HG03575 (cell line): Measurements from ENCODE around the gene HBZ.
"Not testable (repeated sequence)": the region's sequence is repeated elsewhere in the genome, so short reads cannot be mapped to it uniquely, and the experiment has no call there.

Experiments
- ATAC-seq: cut with Tn5 transposase; IDR thresholded peaks from one replicate; pipeline ENCODE4 v1.9.1; 2021; ENCODE audit not compliant: unreplicated experiment, insufficient number of reproducible peaks, low FRiP score; ENCODE audit errors: extremely low read depth

HBZ gene

GRCh38 chr16:130533-131173 lies 21.8 kb upstream of the HBZ start:
- no peak for ATAC-seq

DNA sequence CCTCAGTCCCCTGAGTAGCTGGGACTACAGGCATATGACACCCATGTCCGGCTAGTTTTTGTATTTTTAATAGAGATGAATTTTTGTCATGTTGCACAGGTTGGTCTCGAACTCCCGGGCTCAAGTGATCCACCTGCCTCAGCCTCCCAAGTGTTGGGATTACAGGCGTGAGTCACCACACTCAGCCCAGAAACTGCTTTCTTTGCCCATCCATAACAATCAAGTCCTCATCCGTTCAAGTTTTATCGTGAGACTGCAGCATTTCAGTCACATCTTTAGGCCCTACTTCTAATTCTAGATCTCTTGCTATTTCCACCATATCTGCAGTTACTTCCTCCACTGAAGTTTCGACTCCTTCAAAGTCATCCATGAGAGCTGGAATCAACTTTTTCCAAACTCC lies 20.3 kb upstream of the HBZ start:
- ATAC-seq, result no peak

DNA sequence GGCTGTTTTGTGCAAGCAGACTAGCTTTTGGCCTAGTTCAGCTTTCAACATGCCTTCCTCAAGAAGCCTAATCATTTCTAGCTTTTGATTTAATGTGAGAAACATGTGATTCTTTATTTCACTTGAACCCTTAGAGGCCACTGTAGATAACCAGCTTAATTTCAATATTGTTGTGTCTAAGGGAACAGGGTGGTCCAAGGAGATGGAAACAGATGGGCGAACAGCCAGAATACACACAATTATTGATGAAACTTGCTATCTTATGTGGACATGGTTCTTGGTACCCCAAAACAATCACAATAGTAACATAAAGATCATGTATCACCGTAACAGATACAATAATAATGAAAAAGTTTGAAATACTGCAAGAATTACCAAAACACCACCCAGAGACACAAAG lies 18.7 kb upstream of the HBZ start:
- no peak for ATAC-seq

GRCh38 chr16:138049-138417 lies 14.4 kb upstream of the HBZ start:
- no peak for ATAC-seq

DNA sequence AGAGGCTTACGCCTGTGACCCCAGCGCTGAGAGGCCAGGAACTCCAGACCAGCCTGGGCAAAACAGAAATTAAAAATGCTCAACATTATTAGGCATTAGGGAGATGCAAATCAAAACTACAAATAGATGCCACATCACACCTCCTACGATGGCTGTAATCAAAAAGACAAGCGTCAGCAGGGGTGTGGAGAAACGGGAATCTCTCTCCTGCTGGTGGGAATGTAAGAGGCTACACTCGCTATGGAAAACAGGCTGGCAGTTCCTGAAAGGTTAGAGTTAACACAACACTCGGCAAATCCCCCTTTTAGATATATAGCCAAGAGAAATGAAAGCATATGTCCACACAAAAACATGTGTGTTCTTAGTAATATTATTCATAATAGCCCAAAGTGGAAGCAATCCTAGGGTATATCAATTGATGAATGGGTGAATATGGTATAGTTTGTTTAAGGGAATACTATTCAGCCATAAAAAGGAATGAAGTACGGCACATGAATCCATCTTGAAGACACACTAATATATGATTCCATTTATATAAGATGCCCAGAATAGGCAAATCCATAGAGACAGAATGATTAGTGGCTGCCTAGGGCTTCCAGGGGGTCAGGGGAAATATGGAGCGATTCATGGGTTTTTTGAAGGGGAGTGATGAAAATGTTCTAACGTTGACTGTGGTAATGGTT lies 12.1 kb upstream of the HBZ start:
- ATAC-seq, result no peak

DNA sequence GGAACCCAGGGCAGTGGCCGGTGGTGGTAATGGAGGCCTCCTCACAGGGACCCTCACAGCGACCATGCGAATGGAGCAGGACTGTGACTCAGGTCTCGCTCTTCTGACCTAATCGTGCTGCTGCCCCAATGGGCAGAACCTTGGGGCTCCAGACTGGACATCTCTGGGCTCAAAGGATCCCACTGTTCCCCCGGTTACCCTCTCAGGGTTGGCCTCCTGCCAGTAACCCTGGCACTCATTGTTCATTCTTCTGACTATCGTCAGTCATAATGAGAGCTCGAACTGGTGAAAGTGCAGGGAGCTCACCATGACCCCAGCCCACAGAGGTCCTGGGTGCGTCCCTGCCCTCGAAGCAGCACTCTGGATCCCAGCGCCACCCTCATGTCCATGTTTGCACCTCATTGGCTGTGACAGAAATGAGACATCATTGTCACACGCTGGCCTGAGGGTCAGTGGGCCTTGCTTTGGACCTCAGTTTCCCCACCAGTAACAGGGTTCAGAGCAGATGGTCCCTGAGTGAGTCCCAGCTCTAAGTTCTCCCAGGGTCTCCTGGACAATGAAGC lies 10.0 kb upstream of the HBZ start:
- ATAC-seq, result no peak

DNA sequence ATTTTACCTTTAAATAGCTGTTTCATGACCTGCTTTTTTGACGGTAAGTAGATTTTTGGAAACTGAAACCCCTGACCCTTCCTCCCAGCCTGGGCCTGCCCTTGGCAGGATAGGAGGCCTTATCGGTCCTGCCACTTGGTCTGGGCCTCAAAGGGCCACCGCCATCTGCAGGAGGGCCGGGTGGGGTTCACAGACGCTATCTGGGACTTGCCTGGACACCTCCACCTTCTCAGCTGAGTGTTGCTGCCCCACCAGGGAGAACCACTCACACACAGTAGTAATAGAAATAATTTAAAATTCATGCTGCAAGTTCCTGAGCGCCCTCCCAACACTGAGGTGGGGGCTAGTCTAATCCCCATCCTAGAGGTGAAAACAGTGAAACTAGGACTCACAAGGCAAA lies 9.4 kb upstream of the HBZ start:
- no peak for ATAC-seq

DNA sequence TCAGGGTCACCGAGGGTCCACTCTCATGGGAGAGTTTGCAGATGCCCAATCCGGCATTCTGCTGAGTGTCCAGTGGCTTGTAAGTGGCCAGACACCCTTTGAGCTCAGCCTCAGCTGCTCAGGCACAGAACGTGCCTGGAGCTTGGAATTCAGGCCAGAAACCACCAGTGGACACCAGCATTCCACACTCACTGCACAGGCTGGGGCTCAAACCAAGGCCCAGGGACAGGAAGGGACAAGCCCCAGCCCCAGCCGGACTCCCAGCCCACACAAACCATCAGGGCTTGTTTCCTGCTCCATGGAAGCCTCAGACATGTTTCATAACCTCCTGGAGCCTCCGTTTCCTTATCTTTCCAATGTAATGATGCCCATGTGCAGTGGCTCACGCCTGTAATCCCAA lies 9.0 kb upstream of the HBZ start:
- no peak for ATAC-seq

DNA sequence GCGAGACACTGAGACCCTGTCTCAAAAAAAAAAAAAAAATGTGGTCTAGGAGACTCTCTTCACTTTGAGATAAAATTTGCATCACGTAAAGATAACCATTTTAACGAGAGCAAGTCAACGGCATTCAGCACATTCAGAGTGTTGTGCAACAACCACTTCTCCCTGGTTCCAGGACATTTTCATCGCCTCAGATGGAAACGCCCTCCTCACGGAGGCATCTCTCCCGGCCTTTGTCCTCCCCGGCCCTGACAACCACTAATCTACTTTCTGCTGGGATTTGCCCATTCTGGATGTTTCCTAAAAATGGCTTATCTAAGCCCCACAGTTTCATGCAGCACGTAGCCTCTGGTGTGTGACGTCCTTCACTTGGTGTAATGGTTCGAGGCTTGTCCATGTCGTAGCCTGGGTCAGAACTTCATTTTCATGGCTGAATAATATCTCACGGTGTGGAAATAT lies 7.6 kb upstream of the HBZ start:
- no peak for ATAC-seq

DNA sequence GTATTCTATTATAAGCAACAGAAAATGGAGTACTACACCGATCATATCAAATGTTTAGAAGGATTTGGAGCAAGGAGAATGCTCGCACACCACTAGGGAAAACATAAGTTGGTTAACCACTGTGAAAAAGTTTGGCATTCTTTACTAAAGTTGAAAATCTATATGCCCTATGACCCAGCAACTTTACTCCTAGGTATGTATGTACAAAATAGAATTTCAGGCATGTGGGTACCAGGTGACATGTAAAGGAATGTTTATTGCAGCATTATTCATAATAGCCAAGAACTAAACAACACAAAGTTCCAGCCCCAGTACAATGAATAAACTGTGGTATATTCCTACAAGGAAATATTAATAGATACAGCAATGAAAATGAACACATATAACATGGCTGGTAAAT lies 5.8 kb upstream of the HBZ start:
- ATAC-seq, result no peak

GRCh38 chr16:149024-149660 lies 3.3 kb upstream of the HBZ start:
- no peak for ATAC-seq

DNA sequence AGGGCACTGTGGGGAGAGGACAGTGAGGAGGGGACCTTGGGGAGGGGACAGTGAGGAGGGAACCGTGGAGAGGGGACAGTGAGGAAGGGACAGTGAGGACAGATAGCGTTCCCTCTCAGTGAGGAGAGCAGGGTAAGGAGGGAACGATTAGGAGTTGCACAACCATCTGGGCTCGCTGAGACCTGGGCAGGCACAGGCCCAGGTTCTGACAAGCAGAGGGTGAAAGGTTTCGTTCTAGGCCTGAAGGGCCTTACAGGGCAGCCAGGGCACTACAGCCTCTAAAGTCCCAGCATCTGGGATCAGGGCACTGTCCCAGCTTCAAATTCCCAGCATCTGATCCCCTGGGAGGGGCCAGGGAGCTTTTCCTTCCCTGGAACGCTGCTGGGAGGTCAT lies 681 bp downstream of the HBZ start:
- ATAC-seq, result not testable (repeated sequence)

- ATAC-seq, result not testable (repeated sequence)
Observed at GRCh38 chr16:153550-154216, 1.2 kb downstream of the HBZ start.

DNA sequence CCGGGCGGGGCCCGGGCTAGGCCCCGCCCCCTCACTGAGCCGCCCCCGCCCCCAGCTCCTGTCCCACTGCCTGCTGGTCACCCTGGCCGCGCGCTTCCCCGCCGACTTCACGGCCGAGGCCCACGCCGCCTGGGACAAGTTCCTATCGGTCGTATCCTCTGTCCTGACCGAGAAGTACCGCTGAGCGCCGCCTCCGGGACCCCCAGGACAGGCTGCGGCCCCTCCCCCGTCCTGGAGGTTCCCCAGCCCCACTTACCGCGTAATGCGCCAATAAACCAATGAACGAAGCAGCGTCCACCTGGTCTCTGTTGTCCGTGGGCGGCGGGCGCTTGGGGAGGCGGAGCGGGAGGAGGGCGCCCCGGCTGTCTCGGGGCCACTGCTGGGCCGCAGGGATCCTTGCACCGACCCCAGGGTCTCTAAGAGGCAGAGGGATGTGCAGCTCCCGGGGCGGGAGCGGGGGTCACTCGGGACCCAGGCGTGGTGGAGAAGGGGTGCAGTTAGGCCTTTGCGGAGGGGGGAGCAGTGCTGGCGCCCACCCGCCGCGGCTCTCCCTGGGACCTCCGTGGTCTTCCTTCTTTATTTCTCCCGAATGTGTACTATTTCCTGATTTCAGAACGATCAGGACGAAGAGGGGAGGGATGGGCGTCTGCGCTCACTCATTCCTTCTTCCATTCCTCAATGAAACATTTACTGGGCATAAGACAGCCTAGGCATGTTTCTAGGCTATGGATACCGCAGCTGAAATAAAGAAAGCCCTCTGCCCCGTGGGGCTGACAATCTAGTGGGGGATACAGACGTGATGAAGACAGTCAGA lies 2.0 kb downstream of the HBZ start:
- no peak for ATAC-seq

- ATAC-seq, result no peak
Observed at GRCh38 chr16:155031-155398, 2.6 kb downstream of the HBZ start.

DNA sequence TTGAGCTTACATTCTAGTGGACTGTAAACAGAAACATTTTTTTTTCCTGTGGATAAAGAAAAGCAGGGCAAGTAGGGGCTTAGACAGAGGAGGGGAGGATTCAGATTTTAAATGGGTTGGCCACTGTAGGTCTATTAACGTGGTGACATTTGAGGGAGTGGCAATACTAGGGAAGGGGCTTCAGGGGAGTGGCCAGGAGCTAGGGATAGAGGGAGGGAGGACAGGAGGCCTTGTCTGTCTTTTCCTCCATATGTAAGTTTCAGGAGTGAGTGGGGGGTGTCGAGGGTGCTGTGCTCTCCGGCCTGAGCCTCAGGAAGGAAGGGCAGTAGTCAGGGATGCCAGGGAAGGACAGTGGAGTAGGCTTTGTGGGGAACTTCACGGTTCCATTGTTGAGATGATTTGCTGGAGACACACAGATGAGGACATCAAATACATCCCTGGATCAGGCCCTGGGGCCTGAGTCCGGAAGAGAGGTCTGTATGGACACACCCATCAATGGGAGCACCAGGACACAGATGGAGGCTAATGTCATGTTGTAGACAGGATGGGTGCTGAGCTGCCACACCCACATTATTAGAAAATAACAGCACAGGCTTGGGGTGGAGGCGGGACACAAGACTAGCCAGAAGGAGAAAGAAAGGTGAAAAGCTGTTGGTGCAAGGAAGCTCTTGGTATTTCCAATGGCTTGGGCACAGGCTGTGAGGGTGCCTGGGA lies 6.8 kb downstream of the HBZ start:
- ATAC-seq, result no peak

GRCh38 chr16:160242-160641 lies 7.8 kb downstream of the HBZ start:
- ATAC-seq, result not testable (repeated sequence)

DNA sequence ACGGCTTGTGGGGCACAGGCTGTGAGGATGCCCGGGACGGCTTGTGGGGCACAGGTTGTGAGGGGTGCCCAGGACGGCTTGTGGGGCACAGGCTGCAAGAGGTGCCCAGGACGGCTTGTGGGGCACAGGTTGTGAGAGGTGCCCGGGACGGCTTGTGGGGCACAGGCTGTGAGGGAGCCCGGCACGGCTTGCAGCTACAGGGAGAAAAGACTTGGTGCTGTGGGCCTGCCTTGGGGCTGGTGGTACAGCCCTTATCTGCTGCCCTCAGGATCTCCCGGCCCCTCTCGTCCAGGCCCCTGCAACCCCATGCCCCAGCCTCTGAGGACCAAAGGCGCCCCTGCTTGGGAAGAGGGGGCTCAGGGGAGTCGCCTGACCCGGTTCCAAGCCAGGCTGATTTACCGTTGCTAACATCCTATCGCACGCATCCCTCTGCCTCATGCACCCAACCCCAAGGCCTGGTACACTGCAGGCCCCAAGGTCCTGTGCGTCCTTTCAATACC lies 8.3 kb downstream of the HBZ start:
- ATAC-seq, result no peak
